SK-N-SH treated with all-trans-retinoic acid at 6 μM for 48 hours (cell line): Measurements from ENCODE around the gene RND3.

ENCODE experiments used
- ARNTL ChIP-seq: fragments of 450-650 bp; formaldehyde crosslinking; IDR thresholded peaks from 2 replicates; pipeline ENCODE4 v1.5.0; 2020; ENCODE audit warnings: low read depth, mild to moderate bottlenecking, moderate library complexity, borderline replicate concordance
- CREB5 ChIP-seq: fragments of 250-450 bp; sonication (Bioruptor Pico); IDR thresholded peaks from 2 replicates; pipeline ENCODE4 v1.5.1; 2020; ENCODE audit warnings: low read depth, mild to moderate bottlenecking, moderate library complexity
- ISL1 ChIP-seq: fragments of 250-450 bp; sonication (Bioruptor Pico); IDR thresholded peaks from 2 replicates; pipeline ENCODE4 v2.1.2; 2022; ENCODE audit warnings: mild to moderate bottlenecking, moderate library complexity
- SNAI2 ChIP-seq: fragments of 250-450 bp; sonication (Bioruptor Pico); IDR thresholded peaks from 2 replicates; pipeline ENCODE4 v1.5.0; 2020; ENCODE audit warnings: mild to moderate bottlenecking, moderate library complexity
- ZFP30 ChIP-seq: fragments of 450-650 bp; formaldehyde crosslinking; IDR thresholded peaks from 2 replicates; pipeline ENCODE4 v1.5.0; 2022; ENCODE audit warnings: mild to moderate bottlenecking, moderate library complexity

DNA sequence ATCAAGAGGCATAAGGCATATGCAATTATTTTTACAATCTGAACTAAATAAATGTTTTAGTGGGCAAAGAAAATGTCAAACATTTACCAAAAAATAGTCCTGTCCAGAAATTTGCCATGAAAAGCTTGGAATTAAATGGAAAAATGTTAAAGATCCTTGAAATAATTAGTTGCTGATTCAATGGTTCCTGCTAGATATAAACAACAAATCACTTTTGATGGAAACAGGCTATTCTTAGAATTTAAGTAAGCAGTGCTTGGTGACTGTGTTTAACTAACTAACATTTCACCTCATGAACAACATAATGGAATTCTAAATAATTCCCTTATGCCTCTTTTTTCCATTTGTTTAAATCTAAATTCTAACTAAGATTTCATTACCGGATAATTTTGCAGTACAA is 3.9 kb downstream of the RND3 start:
- TF ChIP-seq ZFP30 (no peak), CREB5 (no peak), SNAI2 (CRISPR knock-in tag) (no peak), ARNTL (CRISPR knock-in tag) (no peak), ISL1 (CRISPR knock-in tag) (no peak)
